ENCODE data around the gene COL7A1. TPM values are rescaled to one million over a fixed set of nuclear protein-coding genes. Genes with fewer than 3 reads are reported as not detected.

COL7A1 gene
- total and polyA plus RNA-seq, 2 of the 8 experiments (the other 6 are each of a cell fraction or from before 2014, with no cell fraction given): 10.7 to 13.9 TPM

- no peak overlapping the region for H2BK12ac ChIP-seq (ENCODE audit: low read depth, low read length)
- CTCF ChIA-PET (ENCODE audit: partially characterized antibody): interaction anchor here (0.6 to 1.1 kb wide), 6 partner anchors 9 to 338 kb away, joined by 3 to 4 read pairs (median 3); no protein-coding TSS in a partner anchor
- no peak for DNase-seq (ENCODE audit: low read depth in 1 of 2, low spot score in 2 of 2)
- no peak overlapping the region for H2AK5ac ChIP-seq (ENCODE audit: low read depth, low read length)
- no peak overlapping the region for H3K4ac ChIP-seq (replicated peaks; ENCODE audit: insufficient read length, low read depth, low read length)
- no peak overlapping the region for H3K4me2 ChIP-seq (ENCODE audit: insufficient read depth in 1 of 2, low read depth in 2 of 2, low read length in 2 of 2)
- H3K27ac ChIP-seq (ENCODE audit: low read depth, low read length): no peak overlapping the region
- 87% methylated on average over 13 of the region's 14 CpGs; no CpG with 5 or more reads in 1 of the 2 experiments for WGBS, 2 experiments (ENCODE audit: extremely low coverage in 1 of 2, insufficient coverage in 1 of 2, insufficient read length in 1 of 2, insufficient replicate concordance in 2 of 2, low coverage in 1 of 2, low lambda C conversion rate in 2 of 2, missing lambda C conversion rate in 1 of 2)
- no peaks in the 10 kb centered on the region for H3K79me1 ChIP-seq (ENCODE audit: low read depth, low read length)
- H2BK120ac ChIP-seq (replicated peaks; ENCODE audit: low read depth, low read length): no peak overlapping the region
- peaks cover 0 to 5% (median 1%) of the 10 kb centered on the region in 4 experiments; a peak in 2 of 8 replicates for H3K36me3 ChIP-seq (ENCODE audit: control insufficient read depth in 2 of 4, insufficient read depth in 4 of 4, low read length in 3 of 4)
- no peaks in the 10 kb centered on the region for H3K23me2 ChIP-seq (ENCODE audit: low read depth, low read length)
- H3K18ac ChIP-seq (ENCODE audit: extremely low read depth, low read length): no peak overlapping the region
- no peak overlapping the region for H2BK20ac ChIP-seq (ENCODE audit: low read length)
- no peak overlapping the region for H4K91ac ChIP-seq (replicated peaks; ENCODE audit: insufficient read length, low read length)
- H3K23ac ChIP-seq (ENCODE audit: insufficient read length): no peak overlapping the region
- no peak overlapping the region for H3K9ac ChIP-seq (replicated peaks in 1 of 4; ENCODE audit: extremely low read depth in 1 of 4, low read depth in 3 of 4, low read length in 3 of 4)
- no peak overlapping the region for H3K4me3 ChIP-seq (ENCODE audit: extremely low read depth in 1 of 4, insufficient read depth in 2 of 4, low read depth in 3 of 4, low read length in 4 of 4)
- H3K9me3 ChIP-seq (ENCODE audit: insufficient read depth in 2 of 2, low read depth in 1 of 2, low read length in 1 of 2): no peaks in the 10 kb centered on the region
- H3K27me3 ChIP-seq (replicated peaks in 1 of 4; ENCODE audit: control insufficient read depth in 3 of 4, extremely low read depth in 1 of 4, insufficient read depth in 3 of 4, low read length in 3 of 4): no peaks in the 10 kb centered on the region
- no peak overlapping the region for H2BK5ac ChIP-seq (ENCODE audit: low read depth, low read length)
- no peak overlapping the region for H4K8ac ChIP-seq (ENCODE audit: extremely low read depth, insufficient read depth, low read length)
- no peaks in the 10 kb centered on the region for H4K20me1 ChIP-seq (replicated peaks in 1 of 2; ENCODE audit: control insufficient read depth in 1 of 2, insufficient read depth in 2 of 2, low read length in 2 of 2)
- H3K4me1 ChIP-seq (replicated peaks in 1 of 4; ENCODE audit: control insufficient read depth in 3 of 4, insufficient read depth in 4 of 4, low read length in 3 of 4): no peaks in the 10 kb centered on the region
- no peak overlapping the region for H2BK15ac ChIP-seq (ENCODE audit: low read length)
- no peak overlapping the region for H4K5ac ChIP-seq (ENCODE audit: insufficient read length, low read depth, low read length)
- no peak overlapping the region for H3K56ac ChIP-seq (replicated peaks; ENCODE audit: insufficient read length, low read depth, low read length)
- TF ChIP-seq RBBP5 (IDR thresholded peaks at IDR 0.05; ENCODE audit: borderline replicate concordance, low read depth, low read length) (no peak), BACH1 (IDR thresholded peaks at IDR 0.05; ENCODE audit: low read length) (no peak), RFX5 (IDR thresholded peaks at IDR 0.05; ENCODE audit: borderline replicate concordance, low read depth, low read length) (no peak), RAD21 (IDR thresholded peaks at IDR 0.05 in 1 of 2, conservative IDR thresholded peaks at IDR 0.05 in 1 of 2; ENCODE audit: low read depth in 2 of 2, low read length in 2 of 2) (no peak), KDM1A (IDR thresholded peaks at IDR 0.05; ENCODE audit: borderline replicate concordance, low read length) (no peak), SIRT6 (IDR thresholded peaks at IDR 0.05; ENCODE audit: low read length) (no peak), CTBP2 (IDR thresholded peaks at IDR 0.05; ENCODE audit: borderline replicate concordance, insufficient read depth, insufficient read length, low read length) (no peak), SP1 (IDR thresholded peaks at IDR 0.05; ENCODE audit: low read depth, low read length) (no peak)
- H2AFZ ChIP-seq (ENCODE audit: low read length): no peak overlapping the region
- no peaks in the 10 kb centered on the region for H3K79me2 ChIP-seq (ENCODE audit: control insufficient read depth in 1 of 2, insufficient read depth in 2 of 2, low read length in 2 of 2)
- no peak for FAIRE-seq
- H3K14ac ChIP-seq (ENCODE audit: insufficient read length): no peak overlapping the region
- POLR2A ChIA-PET (ENCODE audit: partially characterized antibody): interaction anchor here (0.8 to 2.5 kb wide), 7 partner anchors 11 to 153 kb away, joined by 3 to 14 read pairs (median 4); partner anchors contain the start of genes CELSR3 and COL7A1
Measured at GRCh38 chr3:48581621-48582481, 13.3 kb downstream of the COL7A1 start.

Data from H1 (cell line).